ENCODE data around the gene NCK1.

Gene NCK1

DNA sequence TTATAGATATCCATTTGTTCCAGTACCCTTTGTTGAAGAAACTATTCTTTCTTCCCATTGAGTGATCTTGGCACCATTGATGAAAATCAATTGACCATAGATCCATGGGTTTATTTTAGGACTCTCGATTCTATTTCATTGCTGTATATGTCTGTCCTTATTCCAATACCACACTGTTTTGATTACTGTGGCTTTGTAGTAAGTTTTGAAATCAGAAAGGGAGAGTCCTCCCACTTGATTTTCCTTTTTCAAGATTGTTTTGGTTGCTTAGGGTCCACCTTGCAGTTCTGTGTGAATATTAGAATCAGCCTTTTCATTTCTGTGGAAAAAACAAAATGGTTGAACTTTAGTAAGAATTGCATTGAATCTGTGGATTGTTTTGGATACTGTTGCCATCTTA lies 75.2 kb downstream of the NCK1 start:
- H3K9me3 ChIP-seq (ENCODE audit: insufficient read depth, low read depth, low read length): 0 out of 2 replicates have a peak, but pooled peaks cover 6% of the 10 kb centered on the region
- 0 out of 2 replicates have a peak, but pooled peaks cover 4% of the 10 kb centered on the region for H3K36me3 ChIP-seq (ENCODE audit: insufficient read depth, low read depth, low read length)
- H3K4me3 ChIP-seq (ENCODE audit: low read length): no peak overlapping the region
- no peak overlapping the region for H3K27ac ChIP-seq (ENCODE audit: low read length)
- no peaks in the 10 kb centered on the region; the same call in 1 of the 2 replicates for H3K4me1 ChIP-seq (ENCODE audit: insufficient read depth, low read length)
- H3K27me3 ChIP-seq (ENCODE audit: insufficient read depth, low read length): no peaks in the 10 kb centered on the region
- H3K9ac ChIP-seq (ENCODE audit: low read depth, low read length): no peak overlapping the region

- 0 out of 2 replicates have a peak, but pooled peaks cover 6% of the 10 kb centered on the region for H3K9me3 ChIP-seq (ENCODE audit: insufficient read depth, low read depth, low read length)
- no peaks in the 10 kb centered on the region for H3K27me3 ChIP-seq (ENCODE audit: insufficient read depth, low read length)
- H3K4me1 ChIP-seq (ENCODE audit: insufficient read depth, low read length): peaks cover 5% of the 10 kb centered on the region; the same call in 1 of the 2 replicates
- no peak overlapping the region for H3K4me3 ChIP-seq (ENCODE audit: low read length)
- H3K27ac ChIP-seq (ENCODE audit: low read length): no peak overlapping the region
- H3K36me3 ChIP-seq (ENCODE audit: insufficient read depth, low read depth, low read length): 0 out of 2 replicates have a peak, but pooled peaks cover 4% of the 10 kb centered on the region
- H3K9ac ChIP-seq (ENCODE audit: low read depth, low read length): no peak overlapping the region
These were observed 75.8 kb downstream of the NCK1 start for GRCh38 chr3:136937851-136938250.

DNA sequence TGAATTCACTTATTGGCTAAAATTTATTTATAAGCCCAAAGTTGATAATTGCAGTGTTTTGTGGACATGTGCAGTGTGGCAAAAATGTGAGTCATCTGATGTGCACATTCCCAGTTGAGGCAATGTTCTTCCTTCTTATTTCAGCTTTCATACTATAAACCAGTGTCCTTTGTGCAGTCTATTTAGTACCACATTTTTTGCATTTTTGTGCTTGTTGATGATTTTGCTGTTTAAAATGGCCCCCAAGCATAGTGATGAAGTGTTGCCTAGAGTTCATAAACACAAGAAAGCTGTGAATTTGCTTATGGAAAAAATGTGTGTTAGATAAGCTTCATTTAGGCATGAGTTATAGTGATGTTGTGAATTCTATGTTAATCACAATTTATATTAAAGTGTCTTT lies 76.3 kb downstream of the NCK1 start:
- Histone ChIP-seq H3K36me3 (ENCODE audit: insufficient read depth, low read depth, low read length) (0 out of 2 replicates have a peak, but pooled peaks cover 4% of the 10 kb centered on the region), H3K9ac (ENCODE audit: low read depth, low read length) (no peak overlapping the region), H3K27me3 (ENCODE audit: insufficient read depth, low read length) (no peaks in the 10 kb centered on the region), H3K27ac (ENCODE audit: low read length) (no peak overlapping the region), H3K4me1 (ENCODE audit: insufficient read depth, low read length) (peaks cover 9% of the 10 kb centered on the region), H3K9me3 (ENCODE audit: insufficient read depth, low read depth, low read length) (0 out of 2 replicates have a peak, but pooled peaks cover 6% of the 10 kb centered on the region), H3K4me3 (ENCODE audit: low read length) (no peak overlapping the region)

DNA sequence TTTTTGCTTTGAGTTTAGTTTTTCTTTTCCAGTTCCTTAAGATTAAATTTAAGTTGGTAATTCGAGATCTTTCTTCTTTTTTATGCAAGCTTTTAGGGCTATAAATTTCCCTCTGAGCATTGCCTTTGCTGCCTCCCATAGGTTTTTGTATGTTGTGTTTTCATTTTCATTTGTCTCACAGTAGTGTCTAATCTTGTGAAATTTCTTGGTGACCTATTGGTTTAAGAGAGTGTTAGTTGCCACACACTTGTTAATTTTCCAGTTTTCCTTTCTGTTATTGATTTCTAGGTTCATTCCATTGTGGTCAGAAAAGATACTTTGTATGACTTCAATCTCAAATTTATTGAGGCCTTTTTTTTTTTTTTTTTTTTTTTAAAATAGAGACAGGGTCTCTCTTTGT lies 77.5 kb downstream of the NCK1 start:
- no peaks in the 10 kb centered on the region for H3K27me3 ChIP-seq (ENCODE audit: insufficient read depth, low read length)
- H3K9me3 ChIP-seq (ENCODE audit: insufficient read depth, low read depth, low read length): 0 out of 2 replicates have a peak, but pooled peaks cover 6% of the 10 kb centered on the region
- H3K27ac ChIP-seq (ENCODE audit: low read length): no peak overlapping the region
- peaks cover 14% of the 10 kb centered on the region for H3K4me1 ChIP-seq (ENCODE audit: insufficient read depth, low read length)
- H3K9ac ChIP-seq (ENCODE audit: low read depth, low read length): no peak overlapping the region
- H3K36me3 ChIP-seq (ENCODE audit: insufficient read depth, low read depth, low read length): 0 out of 2 replicates have a peak, but pooled peaks cover 4% of the 10 kb centered on the region
- no peak overlapping the region for H3K4me3 ChIP-seq (ENCODE audit: low read length)

DNA sequence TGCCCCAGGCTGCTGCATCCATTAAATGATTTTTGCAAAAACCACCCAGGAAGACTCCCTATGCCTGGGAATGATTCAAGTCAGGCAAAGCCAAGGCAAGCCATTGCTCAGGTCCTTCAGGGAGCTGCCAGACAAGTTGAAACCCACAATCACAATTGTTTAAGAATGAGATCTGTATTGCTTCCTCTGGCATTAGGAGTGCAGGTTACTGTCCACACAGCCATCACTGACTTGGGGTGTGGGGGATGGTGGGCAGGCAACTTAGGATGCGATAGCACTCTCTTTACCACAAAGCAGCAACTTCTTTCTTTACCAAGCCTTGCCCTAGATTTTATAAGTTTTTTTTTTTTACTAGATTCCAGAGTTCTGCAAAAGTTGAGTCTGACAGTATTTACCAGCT lies 80.8 kb downstream of the NCK1 start:
- no peak overlapping the region for H3K27ac ChIP-seq (ENCODE audit: low read length)
- no peaks in the 10 kb centered on the region for H3K9me3 ChIP-seq (ENCODE audit: insufficient read depth, low read depth, low read length)
- H3K36me3 ChIP-seq (ENCODE audit: insufficient read depth, low read depth, low read length): peaks cover 10% of the 10 kb centered on the region; the same call in 1 of the 2 replicates
- no peak overlapping the region for H3K9ac ChIP-seq (ENCODE audit: low read depth, low read length)
- no peaks in the 10 kb centered on the region for H3K27me3 ChIP-seq (ENCODE audit: insufficient read depth, low read length)
- no peak overlapping the region for H3K4me3 ChIP-seq (ENCODE audit: low read length)
- H3K4me1 ChIP-seq (ENCODE audit: insufficient read depth, low read length): peaks cover 14% of the 10 kb centered on the region

- H3K27ac ChIP-seq (ENCODE audit: low read length): no peak overlapping the region
- H3K4me1 ChIP-seq (ENCODE audit: insufficient read depth, low read length): peaks cover 14% of the 10 kb centered on the region
- no peak overlapping the region for H3K9ac ChIP-seq (ENCODE audit: low read depth, low read length)
- H3K4me3 ChIP-seq (ENCODE audit: low read length): no peak overlapping the region
- H3K9me3 ChIP-seq (ENCODE audit: insufficient read depth, low read depth, low read length): no peaks in the 10 kb centered on the region
- H3K36me3 ChIP-seq (ENCODE audit: insufficient read depth, low read depth, low read length): peaks cover 10% of the 10 kb centered on the region; the same call in 1 of the 2 replicates
- no peaks in the 10 kb centered on the region for H3K27me3 ChIP-seq (ENCODE audit: insufficient read depth, low read length)
These were observed 81.4 kb downstream of the NCK1 start for GRCh38 chr3:136943436-136943835.

DNA sequence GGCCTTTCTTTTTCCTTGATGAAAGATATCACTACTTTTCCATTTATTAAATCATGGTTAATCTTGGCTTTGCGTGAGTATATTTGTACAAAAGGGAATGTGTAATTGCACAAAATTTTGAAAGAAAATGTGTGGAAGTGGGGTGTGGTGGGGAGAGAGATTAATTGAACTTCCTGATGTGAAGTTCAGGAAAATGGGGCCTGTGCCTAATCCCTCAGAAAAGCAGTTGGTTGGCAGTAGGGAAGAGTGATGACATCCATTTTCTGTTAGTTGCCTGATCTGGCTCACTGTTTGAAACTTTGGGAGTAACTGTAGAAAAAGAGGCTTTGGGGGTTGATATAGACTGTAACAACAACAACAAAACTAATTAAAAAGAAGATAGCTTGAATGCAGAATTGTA lies 85.0 kb downstream of the NCK1 start:
- H3K36me3 ChIP-seq (ENCODE audit: insufficient read depth, low read depth, low read length): peaks cover 10% of the 10 kb centered on the region; the same call in 1 of the 2 replicates
- H3K9me3 ChIP-seq (ENCODE audit: insufficient read depth, low read depth, low read length): no peaks in the 10 kb centered on the region
- no peak overlapping the region for H3K4me3 ChIP-seq (ENCODE audit: low read length)
- H3K27me3 ChIP-seq (ENCODE audit: insufficient read depth, low read length): no peaks in the 10 kb centered on the region
- H3K4me1 ChIP-seq (ENCODE audit: insufficient read depth, low read length): peaks cover 14% of the 10 kb centered on the region
- H3K9ac ChIP-seq (ENCODE audit: low read depth, low read length): no peak overlapping the region
- H3K27ac ChIP-seq (ENCODE audit: low read length): no peak overlapping the region

DNA sequence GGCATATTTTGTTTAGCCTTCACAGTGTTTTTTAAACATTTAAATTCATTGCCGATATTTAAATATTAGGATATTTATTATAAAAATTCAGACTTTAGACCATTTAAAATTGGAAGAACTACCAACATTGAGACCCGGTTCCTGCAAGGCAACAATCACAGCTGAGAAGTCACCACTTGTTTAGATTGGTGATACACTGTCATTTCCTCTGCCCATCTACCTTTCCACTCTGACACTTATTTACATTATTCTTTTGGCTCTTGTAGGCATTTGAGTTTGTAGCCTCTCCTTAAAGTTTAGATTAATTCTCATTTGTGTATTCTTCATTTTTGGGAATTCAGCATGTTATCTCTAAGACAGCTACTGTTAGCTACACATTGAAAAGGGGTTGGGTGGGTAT lies 85.5 kb downstream of the NCK1 start:
- Histone ChIP-seq H3K9ac (ENCODE audit: low read depth, low read length) (no peak overlapping the region), H3K36me3 (ENCODE audit: insufficient read depth, low read depth, low read length) (peaks cover 10% of the 10 kb centered on the region; the same call in 1 of the 2 replicates), H3K27me3 (ENCODE audit: insufficient read depth, low read length) (no peaks in the 10 kb centered on the region), H3K4me1 (ENCODE audit: insufficient read depth, low read length) (peaks cover 13% of the 10 kb centered on the region), H3K4me3 (ENCODE audit: low read length) (no peak overlapping the region), H3K9me3 (ENCODE audit: insufficient read depth, low read depth, low read length) (no peaks in the 10 kb centered on the region), H3K27ac (ENCODE audit: low read length) (no peak overlapping the region)

GRCh38 chr3:136949146-136949545 lies 87.1 kb downstream of the NCK1 start:
- no peak overlapping the region for H3K4me3 ChIP-seq (ENCODE audit: low read length)
- no peak overlapping the region for H3K9ac ChIP-seq (ENCODE audit: low read depth, low read length)
- no peak overlapping the region for H3K27ac ChIP-seq (ENCODE audit: low read length)
- H3K36me3 ChIP-seq (ENCODE audit: insufficient read depth, low read depth, low read length): peaks cover 10% of the 10 kb centered on the region; the same call in 1 of the 2 replicates
- H3K4me1 ChIP-seq (ENCODE audit: insufficient read depth, low read length): no peaks in the 10 kb centered on the region
- H3K9me3 ChIP-seq (ENCODE audit: insufficient read depth, low read depth, low read length): no peaks in the 10 kb centered on the region
- H3K27me3 ChIP-seq (ENCODE audit: insufficient read depth, low read length): no peaks in the 10 kb centered on the region

GRCh38 chr3:136949708-136950107 lies 87.7 kb downstream of the NCK1 start:
- Histone ChIP-seq H3K27me3 (ENCODE audit: insufficient read depth, low read length) (no peaks in the 10 kb centered on the region), H3K27ac (ENCODE audit: low read length) (no peak overlapping the region), H3K4me3 (ENCODE audit: low read length) (no peak overlapping the region), H3K9me3 (ENCODE audit: insufficient read depth, low read depth, low read length) (no peaks in the 10 kb centered on the region), H3K4me1 (ENCODE audit: insufficient read depth, low read length) (no peaks in the 10 kb centered on the region), H3K9ac (ENCODE audit: low read depth, low read length) (no peak overlapping the region), H3K36me3 (ENCODE audit: insufficient read depth, low read depth, low read length) (peaks cover 10% of the 10 kb centered on the region; the same call in 1 of the 2 replicates)

- no peaks in the 10 kb centered on the region for H3K27me3 ChIP-seq (ENCODE audit: insufficient read depth, low read length)
- no peaks in the 10 kb centered on the region for H3K9me3 ChIP-seq (ENCODE audit: insufficient read depth, low read depth, low read length)
- H3K4me3 ChIP-seq (ENCODE audit: low read length): no peak overlapping the region
- H3K36me3 ChIP-seq (ENCODE audit: insufficient read depth, low read depth, low read length): peaks cover 8% of the 10 kb centered on the region; the same call in 1 of the 2 replicates
- no peak overlapping the region for H3K27ac ChIP-seq (ENCODE audit: low read length)
- H3K9ac ChIP-seq (ENCODE audit: low read depth, low read length): no peak overlapping the region
- 0 out of 2 replicates have a peak, but pooled peaks cover 2% of the 10 kb centered on the region for H3K4me1 ChIP-seq (ENCODE audit: insufficient read depth, low read length)
These were observed 88.6 kb downstream of the NCK1 start for GRCh38 chr3:136950623-136951022.

DNA sequence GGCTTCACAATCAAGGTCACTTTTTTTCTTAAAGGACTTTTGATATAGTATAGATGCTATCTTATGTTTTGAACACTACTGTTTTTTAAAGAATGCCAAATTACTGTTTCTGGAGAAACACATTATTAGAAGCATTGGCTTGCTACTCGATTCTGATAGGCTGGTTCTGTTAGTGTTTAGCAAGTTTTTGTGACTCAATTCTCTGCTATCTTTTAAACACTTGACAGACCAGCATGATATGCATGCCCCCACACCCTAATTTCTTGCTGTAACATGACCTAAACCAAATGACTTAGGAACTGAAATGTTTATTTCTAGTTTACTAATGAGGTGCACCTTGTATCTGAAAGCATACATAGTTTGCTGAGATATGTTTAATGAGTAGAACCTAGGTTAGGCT lies 90.3 kb downstream of the NCK1 start:
- no peak overlapping the region for H3K27ac ChIP-seq (ENCODE audit: low read length)
- no peak overlapping the region for H3K4me3 ChIP-seq (ENCODE audit: low read length)
- H3K9me3 ChIP-seq (ENCODE audit: insufficient read depth, low read depth, low read length): no peaks in the 10 kb centered on the region
- H3K36me3 ChIP-seq (ENCODE audit: insufficient read depth, low read depth, low read length): no peaks in the 10 kb centered on the region
- H3K4me1 ChIP-seq (ENCODE audit: insufficient read depth, low read length): peaks cover 3% of the 10 kb centered on the region; the same call in 1 of the 2 replicates
- no peaks in the 10 kb centered on the region for H3K27me3 ChIP-seq (ENCODE audit: insufficient read depth, low read length)
- H3K9ac ChIP-seq (ENCODE audit: low read depth, low read length): no peak overlapping the region

Data from iPS-20b (cell line).